GM19324 (cell line): Measurements from ENCODE around the gene COL6A2.

Experiments
- ATAC-seq: cut with Tn5 transposase; IDR thresholded peaks from one replicate; pipeline ENCODE4 v1.9.1; 2021; ENCODE audit warnings: mild to moderate bottlenecking, moderate library complexity; ENCODE audit not compliant: unreplicated experiment, low FRiP score

Gene COL6A2

DNA sequence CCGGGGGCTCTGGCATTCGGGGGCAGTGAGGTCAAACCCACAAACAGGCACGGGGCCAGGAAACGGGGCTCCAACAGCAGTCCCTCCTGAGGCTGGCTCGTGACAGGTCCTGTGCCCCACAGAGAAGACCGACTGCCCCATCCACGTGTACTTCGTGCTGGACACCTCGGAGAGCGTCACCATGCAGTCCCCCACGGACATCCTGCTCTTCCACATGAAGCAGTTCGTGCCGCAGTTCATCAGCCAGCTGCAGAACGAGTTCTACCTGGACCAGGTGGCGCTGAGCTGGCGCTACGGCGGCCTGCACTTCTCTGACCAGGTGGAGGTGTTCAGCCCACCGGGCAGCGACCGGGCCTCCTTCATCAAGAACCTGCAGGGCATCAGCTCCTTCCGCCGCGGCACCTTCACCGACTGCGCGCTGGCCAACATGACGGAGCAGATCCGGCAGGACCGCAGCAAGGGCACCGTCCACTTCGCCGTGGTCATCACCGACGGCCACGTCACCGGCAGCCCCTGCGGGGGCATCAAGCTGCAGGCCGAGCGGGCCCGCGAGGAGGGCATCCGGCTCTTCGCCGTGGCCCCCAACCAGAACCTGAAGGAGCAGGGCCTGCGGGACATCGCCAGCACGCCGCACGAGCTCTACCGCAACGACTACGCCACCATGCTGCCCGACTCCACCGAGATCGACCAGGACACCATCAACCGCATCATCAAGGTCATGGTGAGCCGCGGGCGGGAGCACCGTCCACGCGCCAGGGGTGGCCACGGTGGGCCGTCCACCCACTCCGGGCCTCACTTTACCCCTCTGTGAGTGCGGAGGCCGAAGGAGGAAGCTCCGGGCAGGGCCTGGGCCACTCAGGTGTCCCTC, 14.2 kb downstream of the COL6A2 start:
- ATAC-seq, result no peak

DNA sequence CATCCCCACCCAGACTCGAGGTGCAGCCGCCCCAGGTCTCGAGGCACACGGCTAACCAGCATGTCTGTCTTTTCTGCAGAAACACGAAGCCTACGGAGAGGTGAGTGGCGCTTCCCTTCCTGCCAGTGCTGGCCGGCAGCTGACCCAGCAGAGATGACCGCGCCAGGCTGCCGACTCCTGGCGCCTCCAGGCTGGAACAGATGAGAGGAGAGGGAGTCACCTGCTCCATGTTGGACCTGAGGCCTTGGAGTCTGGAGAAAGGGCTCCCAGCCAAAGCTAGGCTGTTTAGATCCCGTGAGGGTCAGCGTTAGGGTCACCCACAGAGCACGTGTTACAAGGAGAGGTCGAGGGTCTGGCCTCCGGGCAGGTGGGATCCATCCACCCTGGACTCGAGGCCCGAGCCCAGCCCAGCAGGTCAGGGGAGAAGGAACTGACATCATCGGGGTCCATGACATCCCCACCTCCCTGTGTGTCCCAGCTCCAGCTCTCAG, 14.9 kb downstream of the COL6A2 start:
- no peak for ATAC-seq

DNA sequence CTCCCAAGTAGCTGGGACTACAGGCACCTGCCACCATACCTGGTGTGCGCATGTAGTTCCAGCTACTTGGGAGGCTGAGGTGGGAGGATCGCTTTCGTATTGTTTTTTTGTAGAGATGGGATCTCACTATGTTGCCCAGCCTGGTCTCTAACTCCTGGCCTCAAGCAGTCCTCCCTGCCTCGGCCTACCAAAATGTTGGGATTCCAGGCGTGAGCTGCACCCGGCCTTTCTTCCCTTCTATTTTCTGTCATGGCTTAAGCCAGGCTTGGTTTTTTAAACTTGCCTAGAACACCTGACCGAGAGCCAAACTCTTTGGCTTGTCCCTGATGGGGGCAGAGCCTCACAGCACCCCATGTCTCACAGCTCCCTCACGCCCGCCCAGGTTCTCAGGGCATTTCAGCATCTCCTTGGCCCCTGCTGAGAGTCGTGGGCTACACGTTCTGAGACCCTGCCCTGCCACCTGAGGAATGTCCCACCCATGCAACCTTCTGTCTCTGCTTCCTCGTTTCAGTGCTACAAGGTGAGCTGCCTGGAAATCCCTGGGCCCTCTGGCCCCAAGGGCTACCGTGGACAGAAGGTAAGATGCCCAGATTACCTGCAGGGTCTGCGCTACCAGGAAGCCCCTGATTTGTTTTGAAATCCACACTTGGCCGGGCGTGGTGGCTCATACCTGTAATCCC, 15.7 kb downstream of the COL6A2 start:
- no peak for ATAC-seq

DNA sequence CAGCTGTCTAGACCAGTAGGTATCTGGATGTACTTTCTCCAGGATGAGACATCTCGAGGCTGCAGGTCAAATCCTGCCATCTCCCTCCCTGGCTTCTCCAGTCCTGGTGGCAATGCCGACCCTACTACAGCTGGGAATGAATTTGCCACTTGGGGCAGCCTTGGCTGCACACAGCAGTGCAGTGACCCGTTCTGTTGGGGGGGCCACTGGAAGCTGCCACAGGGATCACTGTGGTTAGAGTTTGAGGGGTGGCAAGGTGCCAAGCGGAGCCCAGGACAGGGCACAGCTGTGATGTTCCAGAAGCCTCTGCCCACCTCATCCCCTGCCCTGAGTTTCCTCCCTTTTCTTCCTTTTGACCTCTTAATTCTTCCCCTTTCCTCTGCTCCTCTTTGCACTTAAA, 17.1 kb downstream of the COL6A2 start:
- ATAC-seq, result no peak

DNA sequence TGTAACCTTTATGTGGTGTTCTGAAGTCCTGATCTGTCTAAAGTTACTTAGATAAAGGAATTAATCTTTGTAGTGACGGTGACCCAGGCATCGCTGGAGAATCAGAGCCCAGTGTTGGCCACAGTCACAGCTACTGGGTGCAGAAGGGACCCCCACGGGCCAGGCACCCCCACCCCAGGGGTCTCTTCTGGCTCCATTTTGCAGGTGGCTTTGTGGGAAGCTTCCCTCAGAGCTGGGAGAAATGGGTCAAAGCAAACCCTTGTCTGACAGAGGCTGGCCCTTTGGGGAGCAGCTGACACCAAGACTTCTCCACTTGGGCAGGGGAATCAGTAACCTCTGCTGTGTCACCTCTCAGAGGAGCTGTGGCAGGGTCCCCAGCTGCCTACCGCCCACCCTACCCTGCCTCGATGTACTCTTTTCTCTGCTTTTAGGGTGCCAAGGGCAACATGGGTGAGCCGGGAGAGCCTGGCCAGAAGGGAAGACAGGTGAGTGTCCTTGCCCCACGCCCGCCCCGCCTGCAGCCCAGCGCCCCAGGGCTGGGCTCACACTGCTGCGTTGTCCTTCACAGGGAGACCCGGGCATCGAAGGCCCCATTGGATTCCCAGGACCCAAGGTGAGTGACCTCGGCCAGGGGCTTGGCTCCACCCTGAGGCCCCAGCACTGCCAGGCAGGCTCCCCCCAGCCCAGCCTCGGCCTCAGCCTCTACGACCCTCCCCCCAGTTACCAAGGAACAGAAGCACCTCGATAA, 17.7 kb downstream of the COL6A2 start:
- no peak for ATAC-seq

DNA sequence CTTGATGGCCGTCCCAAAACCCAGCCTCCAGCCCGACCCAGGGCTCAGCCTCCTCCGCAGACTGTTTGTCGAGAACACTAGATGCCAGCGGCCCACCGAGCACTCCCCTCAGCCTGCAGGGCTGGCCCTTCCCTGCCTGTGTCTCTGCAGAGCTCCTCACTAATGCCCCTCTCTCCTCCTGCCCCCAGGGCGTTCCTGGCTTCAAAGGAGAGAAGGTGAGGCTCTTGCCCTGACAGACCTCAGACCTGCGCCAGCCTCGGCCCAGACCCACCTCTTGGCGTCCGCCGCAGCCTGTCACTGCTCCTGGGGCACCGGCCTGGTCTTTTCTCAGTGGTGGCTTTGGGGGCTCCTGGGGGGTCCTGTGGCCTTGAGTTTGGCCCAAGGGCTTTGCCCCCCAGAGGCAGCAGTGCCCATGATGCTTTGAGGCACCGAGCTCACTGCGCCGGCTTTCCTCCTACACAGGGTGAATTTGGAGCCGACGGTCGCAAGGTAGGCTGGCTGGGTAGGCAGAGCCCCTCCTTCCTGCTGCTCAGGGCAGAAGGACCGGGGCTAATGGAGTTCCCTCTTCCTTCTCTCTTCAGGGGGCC, 18.4 kb downstream of the COL6A2 start:
- no peak for ATAC-seq

DNA sequence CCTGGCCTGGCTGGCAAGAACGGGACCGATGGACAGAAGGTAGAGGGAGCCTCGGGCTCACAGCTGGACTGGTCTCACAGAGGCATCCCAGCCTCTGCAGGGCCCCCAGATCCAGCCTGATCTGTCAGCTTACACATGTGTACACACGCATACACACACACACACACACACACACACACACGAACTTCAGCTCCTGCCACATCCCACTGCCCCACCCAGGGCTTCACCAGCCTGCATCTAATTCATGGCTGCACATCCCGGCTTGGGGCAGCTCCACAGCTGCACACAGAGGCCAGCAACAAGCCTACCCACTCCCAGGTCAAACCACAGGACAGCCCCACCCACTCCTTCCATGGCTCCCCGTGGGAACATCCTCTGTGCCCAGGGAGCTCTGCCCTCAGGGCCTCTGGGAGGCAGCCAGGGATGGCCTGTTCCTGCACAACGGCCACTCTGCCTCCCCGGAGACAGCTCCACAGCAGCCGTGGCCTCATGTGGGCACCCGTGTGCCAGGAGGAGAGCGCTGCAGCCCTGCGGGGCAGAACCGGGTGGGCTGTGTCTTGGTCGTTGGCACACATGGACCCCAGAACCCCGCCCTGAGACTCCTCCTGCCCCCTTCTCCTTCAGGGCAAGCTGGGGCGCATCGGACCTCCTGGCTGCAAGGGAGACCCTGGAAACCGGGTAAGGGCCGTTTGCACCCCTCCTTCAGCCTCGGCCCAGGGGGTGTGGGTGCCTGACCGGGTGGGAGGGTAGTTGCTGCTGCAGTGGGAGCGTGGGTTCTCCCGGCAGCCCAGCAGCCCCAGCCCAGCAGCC, 19.1 kb downstream of the COL6A2 start:
- no peak for ATAC-seq

DNA sequence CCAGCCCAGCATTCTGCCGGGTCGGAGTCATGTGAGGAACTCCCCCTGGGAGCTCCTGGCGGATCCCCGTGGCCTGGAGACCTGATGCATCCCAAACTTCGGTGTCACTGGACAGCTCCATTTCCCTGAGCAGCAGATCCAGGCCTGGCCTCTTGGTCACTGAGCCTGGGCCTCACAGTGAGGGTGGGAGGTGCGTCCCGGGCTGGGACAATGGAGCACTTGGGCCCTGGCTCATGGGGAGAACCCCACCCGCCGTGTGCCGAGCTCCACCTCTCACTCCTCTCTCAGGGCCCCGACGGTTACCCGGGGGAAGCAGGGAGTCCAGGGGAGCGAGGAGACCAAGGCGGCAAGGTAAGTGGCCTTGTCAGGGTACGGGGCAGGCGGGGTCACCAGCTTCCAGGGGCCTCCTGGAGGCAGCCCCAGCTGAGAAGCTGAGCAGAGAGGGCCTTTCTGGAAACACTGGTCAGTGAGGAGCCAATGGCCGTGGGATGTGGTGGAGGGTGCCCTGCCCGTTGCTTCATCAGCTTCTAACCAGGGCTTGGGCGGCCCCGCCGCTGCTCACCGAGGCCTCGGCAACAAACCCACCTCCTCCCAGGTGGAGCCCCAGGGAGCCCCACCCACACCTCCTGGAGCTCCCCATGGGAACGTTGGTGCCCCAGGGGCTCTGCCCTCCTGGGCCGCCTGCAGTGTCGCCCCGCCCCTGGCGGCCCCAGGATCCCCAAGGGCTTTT, 19.8 kb downstream of the COL6A2 start:
- ATAC-seq, result no peak

DNA sequence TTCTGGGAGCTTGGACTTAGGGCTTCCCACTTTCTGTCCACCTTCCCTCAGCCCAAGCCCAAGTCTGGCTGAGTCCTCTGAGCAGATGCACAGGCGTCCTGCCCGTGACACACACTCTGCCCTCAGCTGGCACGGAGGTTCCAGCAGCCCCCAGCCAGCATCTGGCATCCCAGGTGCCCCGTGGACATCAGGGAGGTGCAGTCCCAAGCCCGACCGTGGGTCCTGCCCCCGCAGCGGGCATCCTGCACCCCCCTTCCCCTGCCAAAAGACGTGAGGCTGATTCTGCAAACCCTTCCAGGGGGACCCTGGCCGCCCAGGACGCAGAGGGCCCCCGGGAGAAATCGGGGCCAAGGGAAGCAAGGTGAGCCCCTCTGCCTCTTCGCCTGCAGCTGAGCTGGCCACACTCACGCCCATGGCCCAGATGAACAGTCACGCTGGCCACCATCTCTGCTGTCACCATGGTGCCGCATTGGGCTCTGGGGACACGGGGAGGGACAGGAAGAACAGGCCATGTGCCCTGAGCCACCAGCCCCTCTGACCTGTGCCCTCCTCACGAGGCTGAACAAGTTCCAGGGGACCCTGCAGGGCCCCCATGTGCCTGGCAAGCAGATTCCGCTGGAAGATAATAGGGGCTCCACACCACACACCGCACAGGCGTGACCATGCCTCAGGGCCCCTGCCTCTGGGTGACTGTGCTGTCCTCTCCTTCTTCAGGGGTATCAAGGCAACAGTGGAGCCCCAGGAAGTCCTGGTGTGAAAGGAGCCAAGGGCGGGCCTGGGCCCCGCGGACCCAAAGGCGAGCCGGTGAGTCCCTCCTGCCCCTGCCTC, 20.6 kb downstream of the COL6A2 start:
- ATAC-seq, result no peak

DNA sequence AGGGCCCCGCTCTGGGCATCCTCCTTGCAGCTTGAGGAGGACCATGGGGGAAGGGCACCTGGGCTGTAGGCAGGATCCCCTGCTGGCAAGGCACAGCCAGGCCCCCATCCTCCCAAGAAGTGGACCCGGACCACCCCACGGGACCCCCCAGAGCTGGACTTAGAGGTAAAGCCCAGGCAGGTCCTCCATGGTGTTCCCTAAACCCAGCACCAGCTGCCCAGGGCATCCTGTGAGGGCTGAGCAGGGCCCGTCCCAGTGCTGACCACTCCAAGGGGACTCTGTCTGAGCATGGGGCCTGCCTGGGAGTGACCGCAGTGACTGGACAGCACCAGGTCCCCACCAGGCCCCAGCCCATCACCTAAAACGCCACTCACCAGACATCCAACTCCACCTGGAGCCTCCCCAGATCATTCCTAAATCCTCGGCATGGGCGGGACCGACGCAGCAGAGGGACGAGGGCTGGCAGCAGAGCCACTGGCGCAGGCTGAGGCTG, 21.3 kb downstream of the COL6A2 start:
- ATAC-seq, result no peak

DNA sequence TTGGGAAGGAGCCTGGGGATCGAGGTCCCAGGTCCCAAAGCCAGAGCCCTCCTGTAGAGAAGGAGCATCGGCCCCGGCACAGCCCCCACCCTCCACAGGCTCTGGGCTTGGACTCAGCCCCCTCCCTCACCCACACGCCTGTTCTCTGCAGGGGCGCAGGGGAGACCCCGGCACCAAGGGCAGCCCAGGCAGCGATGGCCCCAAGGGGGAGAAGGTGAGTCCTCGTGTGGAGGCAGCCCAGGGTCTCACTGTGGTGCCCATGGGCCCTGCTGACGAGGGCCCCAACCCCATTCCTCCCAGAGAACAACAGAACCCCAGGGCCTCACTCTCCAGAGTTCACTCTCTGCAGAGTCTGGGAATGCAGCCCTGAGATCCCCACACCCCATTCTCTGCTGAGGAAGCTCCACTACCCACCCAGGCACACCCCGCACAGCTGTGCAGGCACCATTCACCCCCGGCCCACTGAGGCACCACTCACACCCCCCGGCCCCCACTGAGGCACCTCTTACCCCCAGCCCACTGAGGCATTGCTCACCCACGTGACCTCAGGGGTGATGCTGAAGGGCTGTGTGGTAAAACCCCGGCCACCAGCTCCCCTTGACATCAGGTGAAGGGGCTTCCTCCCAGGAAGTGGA, 21.8 kb downstream of the COL6A2 start:
- no peak for ATAC-seq

DNA sequence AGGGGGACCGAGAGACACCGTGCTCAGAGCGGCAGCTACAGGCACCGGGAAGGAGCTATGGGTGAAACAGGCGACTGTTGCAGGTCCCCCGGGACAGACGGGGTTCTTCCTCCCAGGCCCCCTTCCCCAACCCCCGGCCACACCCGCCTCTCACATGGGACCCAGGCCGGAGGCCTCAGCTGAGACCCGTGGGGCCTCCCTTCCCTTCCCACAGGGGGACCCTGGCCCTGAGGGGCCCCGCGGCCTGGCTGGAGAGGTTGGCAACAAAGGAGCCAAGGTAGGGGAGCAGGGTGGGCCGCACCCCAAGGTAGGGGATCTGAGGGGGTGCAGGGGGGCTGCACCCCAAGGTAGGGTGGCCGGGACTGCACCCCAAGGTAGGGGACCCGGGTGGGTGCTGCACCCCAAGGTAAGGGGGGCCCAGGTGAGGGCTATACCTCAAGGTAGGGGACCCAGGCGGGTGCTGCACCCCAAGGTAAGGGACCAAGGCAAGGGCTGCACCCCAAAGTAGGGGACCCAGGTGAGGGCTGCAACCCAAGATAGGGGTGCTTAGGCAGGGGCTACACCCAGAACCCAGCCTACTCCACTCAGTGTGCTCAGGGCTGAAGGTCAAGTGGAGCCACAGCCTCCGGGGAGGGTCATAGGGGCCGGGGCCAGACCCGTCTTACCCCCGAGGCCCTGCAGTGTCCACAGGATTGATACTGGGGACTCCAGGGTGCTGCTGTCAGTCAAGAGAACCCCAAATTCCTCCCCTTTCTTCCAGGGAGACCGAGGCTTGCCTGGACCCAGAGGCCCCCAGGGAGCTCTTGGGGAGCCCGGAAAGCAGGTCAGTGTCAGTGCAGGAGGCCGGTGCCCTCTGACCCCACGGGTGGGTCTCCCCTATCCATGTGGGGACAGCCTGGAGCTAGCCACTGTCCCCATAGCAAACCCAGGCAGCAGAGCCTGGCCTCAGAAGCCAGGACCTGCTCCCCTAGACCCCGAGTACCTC, 22.7 kb downstream of the COL6A2 start:
- ATAC-seq, result no peak

DNA sequence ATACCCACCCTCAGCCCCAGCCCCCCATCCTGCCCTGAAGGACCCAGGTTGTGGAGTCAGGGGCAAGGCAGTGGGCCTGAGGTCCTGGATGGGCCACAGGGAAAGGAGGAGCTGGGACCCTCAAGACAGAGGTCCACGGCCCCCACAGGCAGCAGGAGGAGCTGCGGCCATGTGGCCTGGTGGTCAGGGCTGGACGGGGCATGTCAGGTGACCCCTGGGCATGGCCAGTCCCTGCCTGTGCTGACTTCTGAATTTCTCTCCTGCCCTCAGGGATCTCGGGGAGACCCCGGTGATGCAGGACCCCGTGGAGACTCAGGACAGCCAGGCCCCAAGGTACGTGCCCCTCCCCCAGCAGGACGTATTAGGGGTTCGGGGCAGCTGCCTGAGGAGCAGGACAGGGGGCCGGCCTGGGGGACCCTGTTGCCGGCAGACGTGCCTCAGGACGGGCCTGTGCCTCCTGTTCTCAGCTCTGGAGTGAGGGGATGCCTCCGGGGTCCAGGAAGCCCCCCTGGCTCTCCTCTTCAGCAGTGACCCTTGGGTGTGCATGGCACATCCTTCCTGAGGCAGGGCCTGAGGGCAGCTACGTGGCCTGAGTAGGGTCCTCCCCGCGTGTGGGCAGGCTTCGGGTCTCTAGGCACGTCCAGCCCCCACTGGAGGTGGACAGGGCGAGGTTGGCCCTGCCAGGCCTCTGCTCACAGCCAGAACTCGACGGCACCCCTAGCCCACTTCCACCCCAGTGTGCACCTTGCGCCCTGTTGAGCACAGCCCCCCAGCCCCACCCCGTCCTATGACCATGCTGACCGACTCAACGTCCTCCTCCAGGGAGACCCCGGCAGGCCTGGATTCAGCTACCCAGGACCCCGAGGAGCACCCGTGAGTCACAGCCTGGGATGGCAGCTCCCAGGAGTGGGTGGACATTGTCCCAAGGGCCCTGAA, 23.6 kb downstream of the COL6A2 start:
- no peak for ATAC-seq

DNA sequence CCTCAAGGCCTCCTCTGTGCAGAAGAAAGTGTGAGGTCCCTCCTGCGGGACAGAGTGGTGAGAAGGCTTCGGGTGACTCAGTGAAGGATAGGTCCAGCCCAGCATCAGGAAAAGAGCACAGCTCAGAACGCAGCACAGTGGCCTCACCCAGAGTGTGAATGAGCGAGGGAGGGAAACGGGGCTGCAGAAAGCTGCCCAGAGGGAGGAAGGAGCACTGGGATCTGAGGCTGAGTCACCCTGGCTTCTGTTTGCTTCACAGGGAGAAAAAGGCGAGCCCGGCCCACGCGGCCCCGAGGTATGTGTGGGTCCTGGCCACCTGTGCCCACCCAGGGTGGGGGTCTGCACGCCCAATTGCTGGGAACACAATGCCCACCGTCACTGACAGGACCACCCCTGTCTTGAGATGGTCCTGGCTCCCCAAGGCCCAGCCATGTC, 24.3 kb downstream of the COL6A2 start:
- ATAC-seq, result no peak
